GM19035 (cell line): ENCODE data around the gene DCAF12L2.
"Not testable (repeated sequence)": the region's sequence is repeated elsewhere in the genome, so short reads cannot be mapped to it uniquely, and the experiment has no call there.

ENCODE experiments used
- ATAC-seq: cut with Tn5 transposase; IDR thresholded peaks from one replicate; pipeline ENCODE4 v1.9.1; 2021; ENCODE audit not compliant: unreplicated experiment

DCAF12L2 gene

GRCh38 chrX:126165721-126166461, at the start of gene DCAF12L2:
TSS of gene DCAF12L2 (minus strand) at chrX:126166289. CDS start at chrX:126165924, 365 bp downstream.
- ATAC-seq = no peak

- ATAC-seq = not testable (repeated sequence)
Measured at GRCh38 chrX:126190888-126191287, 24.8 kb upstream of the DCAF12L2 start.

GRCh38 chrX:126177133-126177840, 11.2 kb upstream of the DCAF12L2 start:
- no peak for ATAC-seq

GRCh38 chrX:126170720-126171119, 4.6 kb upstream of the DCAF12L2 start:
- ATAC-seq = no peak

GRCh38 chrX:126167560-126167959, 1.5 kb upstream of the DCAF12L2 start:
- no peak for ATAC-seq

- ATAC-seq = no peak
Measured at GRCh38 chrX:126165401-126165720, 728 bp downstream of the DCAF12L2 start.

- no peak for ATAC-seq
Measured at GRCh38 chrX:126164689-126165400, 1.2 kb downstream of the DCAF12L2 start.

- ATAC-seq = no peak
Measured at GRCh38 chrX:126164226-126164625, 1.9 kb downstream of the DCAF12L2 start.

GRCh38 chrX:126141014-126141413, 25.1 kb downstream of the DCAF12L2 start:
- no peak for ATAC-seq

- ATAC-seq = no peak
Measured at GRCh38 chrX:126137899-126138298, 28.2 kb downstream of the DCAF12L2 start.

GRCh38 chrX:126124721-126125120, 41.4 kb downstream of the DCAF12L2 start:
- no peak for ATAC-seq
